Ascending aorta (tissue), 2 donors: ENCODE measurements around the gene LILRA6. TPM values are rescaled to one million over a fixed set of nuclear protein-coding genes. Genes with fewer than 3 reads are reported as not detected.

Source experiments
- DNase-seq, 2 donors: peaks; one replicate each; pipeline ENCODE4 v3.0.0-alpha.2; 2019; ENCODE audit warnings: low spot score in 2 of 2
- H3K27ac ChIP-seq, 2 donors: fragments of 200-600 bp; sonication (generic); one replicate each; pipeline ENCODE4 v1.5.1; 2016 to 2017; ENCODE audit warnings: mild to moderate bottlenecking in 1 of 2
- H3K27me3 ChIP-seq: fragments of 200-600 bp; sonication (generic); one replicate; pipeline ENCODE4 v1.5.1; 2017
- H3K36me3 ChIP-seq, 2 donors: fragments of 200-600 bp; sonication (generic); one replicate each; pipeline ENCODE4 v1.5.1; 2016
- H3K4me1 ChIP-seq, 2 donors: fragments of 200-600 bp; sonication (generic); one replicate each; pipeline ENCODE4 v1.5.1; 2016 to 2017; ENCODE audit warnings: mild to moderate bottlenecking in 1 of 2
- H3K4me3 ChIP-seq, 2 donors: fragments of 200-600 bp; sonication (generic); one replicate each; pipeline ENCODE4 v1.5.1; 2016 to 2017; ENCODE audit warnings: mild to moderate bottlenecking in 1 of 2
- H3K9me3 ChIP-seq, 2 donors: fragments of 200-600 bp; sonication (generic); one replicate each; pipeline ENCODE4 v1.5.1; 2016
- CTCF ChIP-seq, 3 experiments: fragments of 200-600 bp in 2 of 3; fragments of 450-650 bp in 1 of 3; sonication (generic) in 2 of 3; IDR thresholded peaks; one replicate each; pipeline ENCODE4 v1.5.1; 2016 to 2019; ENCODE audit warnings: antibody characterized with exemption in 3 of 3, mild to moderate bottlenecking in 1 of 3, moderate library complexity in 1 of 3
- intact Hi-C: fragments of 100-400 bp; cut with DNase I; formaldehyde crosslinking; loops from one replicate; pipeline ENCODE4 v1.15.1; 2023
- total RNA-seq: library from RNA; depleted of rRNA; stranded (reverse); fragments of >200 nt; gene quantifications from one replicate; pipeline ENCODE4 v1.1.0, GENCODE V29; 2016

LILRA6 gene
- total RNA-seq, 1 donor from 2014 or later: 25.1 TPM

GRCh38 chr19:54193011-54193410, 49.6 kb downstream of the LILRA6 start:
- Histone ChIP-seq H3K36me3 (peaks cover 14 to 22% of the 10 kb centered on the region in 2 donors), H3K9me3 (no peaks in the 10 kb centered on the region), H3K4me3 (no peak overlapping the region), H3K27me3 (no peaks in the 10 kb centered on the region), H3K4me1 (peaks cover 6 to 20% of the 10 kb centered on the region in 2 donors), H3K27ac (no peak overlapping the region)
- TF ChIP-seq CTCF (IDR thresholded peaks at IDR 0.05): no peak
- intact Hi-C loops: loop anchor here (5.0 to 10.0 kb wide), 2 partner anchors 269 to 1462 kb away; partner anchors contain the start of genes LENG9 and U2AF2
- no peak for DNase-seq

- DNase-seq: no peak
- intact Hi-C loops: loop anchor here (1.0 to 10.0 kb wide), 4 partner anchors 8 to 1463 kb away; partner anchors contain the start of genes LENG9, MYADM, RPS9 and U2AF2
- no peak for TF ChIP-seq CTCF (IDR thresholded peaks at IDR 0.05)
- H3K9me3 ChIP-seq: no peaks in the 10 kb centered on the region
- peaks cover 6 to 20% of the 10 kb centered on the region in 2 donors for H3K4me1 ChIP-seq
- H3K27me3 ChIP-seq: no peaks in the 10 kb centered on the region
- H3K27ac ChIP-seq: peak overlapping the region; percentile 100
- peak overlapping the region; percentile 75 to 83 for H3K4me3 ChIP-seq
- peaks cover 14 to 22% of the 10 kb centered on the region in 2 donors for H3K36me3 ChIP-seq
Measured at GRCh38 chr19:54191811-54192453, 50.7 kb downstream of the LILRA6 start.

DNA sequence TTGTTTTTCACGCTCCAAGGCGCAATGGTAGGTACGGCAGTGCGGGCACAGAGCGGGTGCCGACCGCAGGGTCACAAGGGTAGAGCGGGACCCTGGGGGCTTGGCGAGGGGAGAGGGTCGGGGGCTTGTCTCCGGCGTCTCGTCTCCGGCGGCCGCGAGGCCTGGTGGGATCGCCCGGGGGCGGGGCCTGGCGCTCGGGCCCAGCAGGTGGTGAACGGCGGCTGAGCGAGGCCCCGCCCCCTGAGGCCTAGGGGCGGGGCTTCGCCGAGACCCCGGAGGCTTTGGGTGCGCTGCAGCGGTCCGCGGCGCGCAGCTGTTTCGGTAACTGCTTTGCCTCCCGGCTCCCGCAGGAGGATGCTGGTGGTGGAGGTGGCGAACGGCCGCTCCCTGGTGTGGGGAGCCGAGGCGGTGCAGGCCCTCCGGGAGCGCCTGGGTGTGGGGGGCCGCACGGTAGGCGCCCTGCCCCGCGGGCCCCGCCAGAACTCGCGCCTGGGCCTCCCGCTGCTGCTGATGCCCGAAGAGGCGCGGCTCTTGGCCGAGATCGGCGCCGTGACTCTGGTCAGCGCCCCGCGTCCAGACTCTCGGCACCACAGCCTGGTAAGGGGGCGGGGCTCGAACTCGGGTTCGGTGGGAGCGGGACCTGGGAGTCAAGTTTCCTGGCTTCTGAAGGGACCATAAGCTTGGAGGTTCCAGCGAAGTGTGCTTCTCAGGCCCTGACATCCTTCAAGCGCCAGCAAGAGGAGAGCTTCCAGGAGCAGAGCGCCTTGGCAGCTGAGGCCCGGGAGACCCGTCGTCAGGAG, 51.4 kb downstream of the LILRA6 start, which contains the start of gene TSEN34:
TSEN34 (plus strand) TSS at position 298 of the 800 bp plus-strand sequence; CDS start at position 355, 57 bp downstream.
- DNase-seq: peak; percentile 61 to 82
- Histone ChIP-seq H3K4me1 (peaks cover 6 to 20% of the 10 kb centered on the region in 2 donors), H3K36me3 (peaks cover 14 to 22% of the 10 kb centered on the region in 2 donors), H3K4me3 (peak within 1 kb of the TSS; percentile 75 to 83), H3K27me3 (no peaks in the 10 kb centered on the region), H3K27ac (peak within 1 kb of the TSS; percentile 100), H3K9me3 (no peaks in the 10 kb centered on the region)
- intact Hi-C loops: loop anchor here (1.0 to 10.0 kb wide), 4 partner anchors 9 to 1464 kb away; partner anchors contain the start of genes LENG9, MYADM, RPS9 and U2AF2
- no peak for TF ChIP-seq CTCF (IDR thresholded peaks at IDR 0.05)

DNA sequence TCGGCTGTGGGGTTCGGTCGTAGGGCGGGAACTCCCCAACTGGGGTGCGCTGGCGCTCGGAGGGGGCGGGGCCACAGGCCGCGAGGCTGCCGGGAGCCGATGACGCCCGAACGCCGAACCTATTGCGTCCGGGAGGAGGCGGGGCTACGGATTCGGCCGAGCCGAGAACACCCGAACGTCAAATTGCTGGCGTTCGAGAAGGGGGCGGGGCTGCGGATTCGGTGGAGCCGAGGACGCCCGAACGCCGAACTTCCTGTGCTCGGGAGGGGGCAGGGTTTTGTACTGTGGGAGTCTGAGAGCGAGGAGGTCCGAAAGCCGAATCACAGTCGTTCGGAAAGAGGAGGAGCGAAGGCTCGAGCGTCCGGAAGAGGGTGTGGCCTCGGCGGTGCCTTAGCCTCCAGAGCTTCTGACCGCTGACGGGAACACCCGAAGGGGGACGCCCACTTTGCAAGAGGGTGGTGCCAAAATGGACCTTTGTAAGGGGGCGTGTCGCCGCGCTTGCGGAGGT, 52.0 kb downstream of the LILRA6 start:
- Histone ChIP-seq H3K27ac (peak overlapping the region; percentile 100), H3K36me3 (peaks cover 13 to 22% of the 10 kb centered on the region in 2 donors), H3K4me1 (peaks cover 6 to 20% of the 10 kb centered on the region in 2 donors), H3K4me3 (peak overlapping the region; percentile 75 to 83), H3K9me3 (no peaks in the 10 kb centered on the region), H3K27me3 (no peaks in the 10 kb centered on the region)
- peak; percentile 97 to 100 for DNase-seq
- no peak for TF ChIP-seq CTCF (IDR thresholded peaks at IDR 0.05)
- intact Hi-C loops: loop anchor here (1.0 to 10.0 kb wide), 7 partner anchors 10 to 1464 kb away; partner anchors contain the start of genes CNOT3, LENG8, LENG9 and MYADM

- peak overlapping the region; percentile 100 for H3K27ac ChIP-seq
- no peaks in the 10 kb centered on the region for H3K9me3 ChIP-seq
- H3K27me3 ChIP-seq: no peaks in the 10 kb centered on the region
- no peak for TF ChIP-seq CTCF (IDR thresholded peaks at IDR 0.05)
- H3K4me1 ChIP-seq: peaks cover 6 to 20% of the 10 kb centered on the region in 2 donors
- intact Hi-C loops: loop anchor here (1.0 to 10.0 kb wide), 8 partner anchors 31 to 1465 kb away; partner anchors contain the start of genes CNOT3, LENG1, LENG8 and LENG9
- DNase-seq: peak; percentile 100
- peaks cover 11 to 15% of the 10 kb centered on the region in 2 donors for H3K36me3 ChIP-seq
- peak overlapping the region; percentile 81 to 85 for H3K4me3 ChIP-seq
Measured at GRCh38 chr19:54189735-54190502, 52.7 kb downstream of the LILRA6 start.
